Activated CD8-positive, alpha-beta memory T cell treated with anti-CD3 and anti-CD28 coated beads, Interleukin-2, amount 50 U/mL, for 4 hours (primary cell): ENCODE measurements around the gene RRP7A.
"Not testable (repeated sequence)": the region's sequence is repeated elsewhere in the genome, so short reads cannot be mapped to it uniquely, and the experiment has no call there.

Experiments used
- DNase-seq: peaks from one replicate; pipeline ENCODE4 v3.0.0-alpha.2; 2020

RRP7A gene

DNA sequence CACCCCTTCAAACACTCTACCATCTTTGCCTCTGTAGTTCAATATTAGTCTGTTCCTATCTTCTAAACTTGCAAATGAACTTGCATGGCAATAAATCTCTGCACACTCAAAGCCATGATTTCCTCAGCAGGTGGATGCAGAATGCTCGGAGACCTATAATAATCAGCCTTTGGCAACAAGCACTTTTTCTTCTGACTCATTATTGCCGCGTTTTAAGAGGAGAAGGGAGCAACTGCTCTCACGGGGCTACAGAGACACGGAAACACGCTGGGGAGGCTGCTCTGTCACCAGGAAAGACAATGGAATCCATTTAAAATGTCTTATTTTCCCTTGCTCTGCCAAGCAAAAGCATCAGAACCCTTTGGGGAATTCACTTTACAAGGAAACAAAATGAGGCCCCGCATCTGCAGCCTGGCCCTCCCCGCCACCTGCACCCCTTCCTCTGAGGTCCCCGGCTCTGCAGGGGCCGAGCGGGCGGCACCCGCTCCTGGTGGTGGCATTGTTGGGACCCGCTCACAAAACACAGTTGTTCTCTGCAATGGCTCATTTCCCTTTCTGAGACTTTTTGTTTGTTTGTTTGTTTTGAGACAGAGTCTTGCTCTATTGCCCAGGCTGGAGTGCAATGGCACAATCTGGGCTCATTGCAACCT is 15.6 kb upstream of the RRP7A start:
- not testable (repeated sequence) for DNase-seq

DNA sequence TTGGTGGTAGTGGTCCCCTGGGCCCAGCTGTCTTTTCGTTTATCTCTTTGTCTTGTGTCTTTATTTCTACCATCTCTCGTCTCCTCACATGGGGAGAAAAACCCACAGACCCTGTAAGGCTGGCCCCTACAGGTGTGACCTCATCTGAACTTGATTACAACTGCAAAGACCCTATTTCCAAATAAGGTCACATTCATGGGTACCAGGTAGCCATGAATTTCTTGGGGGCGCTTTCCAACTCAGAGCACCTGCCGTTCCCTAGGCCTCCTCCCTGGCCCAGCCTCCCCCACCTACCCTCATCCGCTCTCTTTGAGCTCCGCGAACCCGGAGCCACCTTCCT is 14.0 kb upstream of the RRP7A start:
- DNase-seq, result no peak

DNA sequence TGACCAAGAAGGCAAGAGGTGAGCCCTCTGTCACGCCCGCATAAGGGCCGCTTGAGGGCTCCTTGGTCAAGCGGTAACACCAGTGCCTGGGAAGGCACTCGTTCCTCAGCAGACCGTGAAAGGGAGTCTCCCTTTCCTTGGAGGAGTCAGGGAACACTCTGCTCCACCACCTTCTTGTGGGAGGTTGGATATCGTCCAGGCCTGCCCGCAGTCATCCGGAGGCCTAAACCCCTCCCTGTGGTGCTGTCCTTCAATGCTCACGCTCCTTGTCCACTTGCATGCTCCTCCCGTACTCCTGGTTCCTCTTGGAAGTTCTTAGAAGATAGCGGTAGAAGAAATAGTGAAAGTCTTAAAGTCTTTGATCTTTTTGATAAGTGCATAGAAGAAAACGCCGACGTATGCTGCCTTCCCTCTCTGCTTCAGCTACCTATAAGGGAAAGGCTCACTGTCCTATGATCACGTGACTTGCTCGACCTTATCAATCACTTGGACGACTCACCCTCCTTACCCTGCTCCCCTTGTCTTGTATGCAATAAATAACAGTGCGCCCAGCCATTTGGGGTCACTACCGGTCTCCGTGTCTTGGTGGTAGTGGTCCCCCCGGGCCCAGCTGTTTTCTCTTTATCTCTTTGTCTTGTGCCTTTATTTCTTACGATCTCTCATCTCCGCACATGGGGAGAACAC is 11.9 kb upstream of the RRP7A start:
- DNase-seq, result not testable (repeated sequence)

DNA sequence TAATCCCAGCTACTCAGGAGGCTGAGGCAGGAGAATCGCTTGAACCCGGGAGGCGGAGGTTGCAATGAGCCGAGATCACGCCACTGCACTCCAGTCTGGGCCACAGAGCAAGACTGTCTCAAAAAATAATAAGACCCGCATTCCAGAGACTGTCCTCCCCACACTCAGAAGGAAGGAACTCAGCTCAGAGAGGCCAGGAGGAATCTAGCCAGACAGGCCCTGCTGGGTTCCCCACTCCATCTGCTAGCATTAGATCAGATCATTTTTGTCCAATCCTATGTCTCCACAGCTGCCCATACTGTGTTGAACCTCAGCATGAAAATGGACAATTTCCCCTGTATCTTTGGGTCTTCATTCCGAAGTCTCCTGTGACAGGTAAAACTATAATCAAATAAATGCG is 9.8 kb upstream of the RRP7A start:
- DNase-seq, result not testable (repeated sequence)

DNA sequence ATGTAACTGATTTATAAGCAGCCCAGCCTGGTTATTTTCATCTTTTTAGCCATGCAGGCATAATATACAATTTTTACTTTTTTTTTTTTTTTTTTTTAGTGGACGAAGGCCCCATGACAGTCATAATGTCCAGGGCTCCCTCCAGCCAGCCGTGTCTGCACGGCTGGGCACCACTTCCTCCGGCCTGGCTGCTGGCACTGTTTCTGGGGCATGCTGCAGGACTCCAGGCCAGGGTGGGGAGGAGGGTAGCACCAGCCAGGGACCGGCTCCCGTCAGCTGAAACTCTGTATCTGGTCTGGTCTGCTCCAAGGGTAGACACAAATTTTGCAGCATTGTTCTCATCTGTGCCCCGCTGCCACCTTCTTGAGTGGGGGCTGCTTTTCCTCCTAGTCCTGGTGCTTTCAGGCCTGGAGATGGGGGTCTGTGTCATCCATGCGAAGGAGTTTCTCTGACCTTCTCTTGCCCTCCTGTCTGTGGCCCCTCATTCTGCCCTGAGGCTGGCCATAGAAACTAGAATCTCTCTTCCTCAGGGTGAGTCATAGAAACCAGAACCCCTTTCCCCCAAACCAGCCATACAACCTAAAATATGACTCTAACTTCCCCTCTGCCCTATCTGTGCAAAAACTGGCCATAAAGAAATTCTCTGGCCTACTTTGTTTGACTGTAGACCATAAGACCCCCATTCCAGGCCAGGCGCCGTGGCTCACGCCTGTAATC is 9.2 kb upstream of the RRP7A start:
- DNase-seq, result no peak

DNA sequence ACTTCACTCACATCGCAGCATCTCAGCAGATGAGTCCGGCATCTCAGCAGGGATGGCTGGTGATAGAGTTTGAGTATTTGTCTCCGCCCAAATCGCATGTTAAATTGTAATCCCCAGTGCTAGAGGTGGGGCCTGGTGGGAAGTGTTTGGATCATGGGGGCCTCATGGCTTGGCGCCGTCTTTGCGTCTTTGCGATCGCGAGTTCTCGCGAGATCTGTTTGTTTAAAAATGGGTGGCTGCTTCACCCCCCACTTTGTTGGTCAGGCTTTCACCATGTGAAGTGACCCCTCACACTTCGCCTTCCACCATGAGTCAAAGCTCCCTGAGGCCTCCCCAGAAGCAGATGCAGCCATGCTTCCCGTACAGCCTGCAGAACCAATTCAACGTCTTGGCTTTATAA is 3.0 kb upstream of the RRP7A start:
- no peak for DNase-seq

DNA sequence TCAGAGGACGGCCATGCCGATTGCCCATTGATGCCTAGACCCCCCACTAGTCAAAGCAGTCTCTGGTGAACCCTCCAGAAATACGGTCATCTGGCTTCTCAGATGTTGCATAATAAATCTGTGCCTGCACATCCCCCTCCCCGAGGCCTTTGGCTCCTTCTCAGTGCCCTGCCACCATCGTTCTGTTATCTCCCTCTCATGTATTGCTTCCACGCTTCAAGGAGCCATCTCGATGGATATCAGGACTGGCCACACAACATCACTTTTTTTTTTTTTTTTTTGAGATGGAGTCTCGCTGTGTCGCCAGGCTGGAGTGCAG is 1.6 kb upstream of the RRP7A start:
- no peak for DNase-seq

DNA sequence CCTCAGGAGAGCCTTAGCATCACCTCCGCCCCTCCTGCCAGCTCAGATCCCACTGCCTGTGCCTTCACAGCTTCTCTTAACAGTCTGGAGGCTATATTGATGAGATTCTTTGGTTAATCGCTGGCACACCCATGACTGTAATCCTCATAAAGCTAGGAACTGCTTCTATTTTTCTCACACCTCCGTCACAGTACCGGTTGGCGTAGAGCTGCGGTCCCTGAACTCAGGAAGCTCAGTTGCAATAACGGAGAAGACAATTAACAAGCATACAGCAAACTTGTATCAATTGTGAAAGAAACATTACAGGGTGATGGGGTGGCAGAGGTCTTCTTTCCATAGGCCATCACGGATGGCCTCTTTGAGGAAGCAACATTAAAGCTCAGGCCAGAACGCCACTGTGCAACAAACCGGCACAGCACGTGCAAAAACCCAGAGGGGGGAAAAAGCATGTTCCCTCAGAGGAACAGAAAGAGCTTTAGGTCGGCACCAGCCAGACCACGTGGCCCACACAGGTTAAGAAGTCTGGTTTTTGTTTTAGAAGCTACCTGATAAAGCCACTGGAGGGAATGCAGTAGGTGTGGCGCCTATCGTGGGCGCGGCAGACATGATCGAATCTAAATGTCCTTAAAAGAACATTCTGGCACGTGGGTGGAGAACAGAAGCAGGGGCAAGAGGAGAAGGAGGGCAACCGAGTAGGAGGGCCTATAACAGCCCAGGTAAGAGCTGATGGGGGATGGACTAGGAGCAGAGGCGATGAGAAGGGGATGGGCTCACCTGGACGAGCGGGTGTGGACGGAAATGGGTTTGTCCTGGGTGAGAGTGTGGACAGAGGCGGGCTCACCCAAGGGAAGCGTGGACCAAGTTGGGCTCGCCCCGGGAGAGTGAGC is 715 bp downstream of the RRP7A start:
- not testable (repeated sequence) for DNase-seq

DNA sequence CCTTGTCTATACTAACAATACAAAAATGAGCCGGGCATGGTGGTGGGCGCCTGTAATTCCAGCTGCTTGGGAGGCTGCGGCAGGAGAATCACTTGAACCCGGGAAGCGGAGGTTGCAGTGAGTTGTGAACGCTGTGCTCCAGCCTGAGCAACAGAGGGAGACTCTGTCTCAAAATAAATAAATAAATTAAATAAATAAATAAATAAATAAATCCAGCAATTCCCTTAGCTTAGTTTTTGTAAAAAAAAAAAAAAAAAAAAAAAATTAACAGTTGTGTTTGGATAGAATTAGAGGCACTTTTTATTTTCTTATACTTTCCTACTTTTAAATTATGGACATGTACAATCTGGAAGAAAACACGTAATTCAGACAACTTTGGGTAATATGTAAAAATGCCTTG is 2.5 kb downstream of the RRP7A start:
- not testable (repeated sequence) for DNase-seq

DNA sequence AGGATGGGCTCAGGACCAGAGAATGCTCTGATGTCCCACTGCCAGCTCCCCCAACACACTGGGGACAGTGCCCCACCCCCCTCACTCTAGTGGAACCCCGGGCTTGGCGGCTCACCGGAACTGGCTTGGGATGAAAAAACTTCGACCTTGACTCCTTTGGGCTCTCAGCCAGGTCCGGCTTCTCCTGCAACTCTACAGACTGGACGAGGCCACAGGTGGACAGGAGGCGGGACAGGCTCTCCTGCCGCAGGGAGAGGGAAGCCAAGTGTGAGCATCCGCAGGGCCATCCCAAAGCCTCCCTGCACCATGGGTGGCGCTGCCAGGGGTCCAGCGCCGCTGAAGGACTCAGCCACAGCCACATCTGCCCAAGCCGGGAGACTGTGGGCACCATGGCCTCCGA is 3.7 kb downstream of the RRP7A start:
- no peak for DNase-seq

DNA sequence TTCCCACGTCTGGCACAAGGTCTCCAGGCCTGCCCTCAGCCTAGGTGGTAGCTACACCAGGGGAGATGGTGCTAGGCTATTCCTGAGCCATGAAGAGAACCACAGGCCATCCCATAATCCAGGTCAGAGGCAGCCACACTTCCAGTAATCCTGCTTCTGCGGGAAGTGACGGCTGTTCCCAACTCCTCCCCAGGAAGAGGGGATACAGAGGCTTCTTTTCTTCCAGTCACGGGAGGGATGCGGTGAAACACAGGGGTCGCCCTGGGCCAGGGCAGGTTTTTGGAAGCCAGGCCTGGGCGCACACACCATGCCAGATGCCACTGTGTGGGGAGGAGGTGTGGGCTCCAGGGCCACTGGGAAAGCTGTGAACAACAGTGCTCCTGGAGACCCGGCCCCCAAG is 4.3 kb downstream of the RRP7A start:
- DNase-seq, result not testable (repeated sequence)

DNA sequence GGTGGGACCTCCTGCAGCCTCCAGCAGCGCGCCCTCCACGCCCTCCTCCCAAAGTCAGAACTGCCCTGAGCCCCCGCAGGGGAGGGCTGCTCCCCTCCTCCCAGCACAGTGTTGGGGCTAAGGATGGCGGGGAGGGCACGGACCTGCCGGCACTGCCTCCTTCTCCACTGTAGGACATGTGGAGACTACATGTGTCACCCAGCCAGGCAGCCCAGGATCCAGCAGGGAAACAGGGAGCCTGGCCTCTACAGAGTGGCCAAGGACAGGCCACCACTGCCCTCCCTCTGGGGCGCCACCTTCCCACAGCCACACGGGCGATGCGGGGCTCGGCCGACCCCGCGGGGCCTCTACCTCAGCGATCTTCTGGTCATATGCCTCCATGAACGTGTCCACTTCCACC is 5.3 kb downstream of the RRP7A start:
- not testable (repeated sequence) for DNase-seq

DNA sequence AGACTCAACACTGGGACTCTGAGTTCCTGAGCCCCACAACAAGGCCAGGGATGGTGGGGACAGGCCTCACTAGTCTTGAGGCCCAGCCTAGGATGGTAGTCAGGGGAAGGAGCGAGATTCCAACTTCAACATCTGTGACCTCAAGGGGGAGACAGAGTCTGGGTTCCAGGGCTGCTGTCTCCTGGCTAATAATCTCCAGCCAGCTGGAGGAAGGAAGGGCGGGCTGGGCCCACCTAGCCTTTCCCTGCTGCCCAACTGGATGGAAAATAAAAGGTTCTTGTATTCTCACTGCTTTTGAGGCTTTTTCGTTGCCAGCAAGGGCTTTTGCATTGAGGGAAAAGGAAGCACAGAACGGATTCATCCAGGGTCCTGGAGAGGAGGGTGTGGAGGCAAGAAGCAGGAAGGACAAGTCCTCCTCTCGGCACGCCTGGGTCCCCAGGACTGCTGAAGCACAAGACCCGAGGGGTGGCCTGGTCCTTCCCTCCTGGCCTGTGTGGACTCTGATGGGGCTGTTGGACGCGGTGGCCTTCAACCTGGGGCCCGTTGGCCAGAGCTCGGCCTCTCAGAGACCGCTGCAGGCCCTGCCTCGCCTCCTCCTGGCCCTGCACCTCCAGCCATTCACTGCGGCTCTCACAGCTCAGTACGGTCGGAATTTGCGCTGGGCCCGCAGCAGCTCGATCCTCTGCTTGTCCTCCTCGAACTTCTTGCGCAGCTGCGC is 7.2 kb downstream of the RRP7A start:
- DNase-seq, result not testable (repeated sequence)

DNA sequence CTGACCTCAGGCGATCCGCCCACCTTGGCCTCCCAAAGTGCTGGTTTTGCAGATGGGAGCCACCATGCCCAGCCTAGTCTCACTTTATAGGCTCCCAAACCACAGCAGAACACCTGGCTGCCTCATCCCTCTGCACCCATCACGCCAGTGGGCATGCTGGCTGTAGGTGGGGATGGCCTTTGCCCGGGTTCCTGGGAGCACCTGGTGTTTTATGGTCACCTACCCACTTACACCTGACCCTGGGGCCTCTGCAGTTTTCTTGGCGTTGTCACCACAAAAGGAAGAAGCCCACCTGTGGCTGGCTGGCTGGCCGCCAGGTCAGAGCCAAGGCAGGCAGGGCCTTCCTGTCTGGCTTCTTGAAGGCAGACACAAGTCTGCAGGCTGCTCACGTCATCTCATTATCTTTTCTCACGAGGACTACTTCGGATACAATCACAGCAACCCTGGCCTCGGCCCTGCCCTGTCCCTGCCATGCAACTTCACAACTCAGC is 8.2 kb downstream of the RRP7A start:
- DNase-seq, result no peak

DNA sequence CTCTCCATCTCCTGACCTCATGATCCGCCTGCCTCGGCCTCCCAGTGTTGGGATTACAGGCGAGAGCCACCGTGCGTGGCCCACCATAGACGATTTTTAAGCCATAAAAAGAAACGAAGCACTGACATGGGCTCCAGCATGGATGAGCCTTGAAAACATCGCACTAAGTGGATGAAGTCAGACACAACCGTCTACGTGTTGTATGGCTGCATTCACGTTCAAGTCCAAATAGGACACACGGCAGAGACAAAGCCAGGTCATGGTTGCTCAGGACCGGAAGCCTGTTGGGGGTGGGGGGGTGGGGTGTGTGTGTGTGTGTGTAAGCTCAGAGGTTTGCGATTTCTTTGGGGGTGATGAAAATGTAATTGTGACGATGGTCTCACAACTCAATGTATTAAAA is 10.0 kb downstream of the RRP7A start:
- no peak for DNase-seq

DNA sequence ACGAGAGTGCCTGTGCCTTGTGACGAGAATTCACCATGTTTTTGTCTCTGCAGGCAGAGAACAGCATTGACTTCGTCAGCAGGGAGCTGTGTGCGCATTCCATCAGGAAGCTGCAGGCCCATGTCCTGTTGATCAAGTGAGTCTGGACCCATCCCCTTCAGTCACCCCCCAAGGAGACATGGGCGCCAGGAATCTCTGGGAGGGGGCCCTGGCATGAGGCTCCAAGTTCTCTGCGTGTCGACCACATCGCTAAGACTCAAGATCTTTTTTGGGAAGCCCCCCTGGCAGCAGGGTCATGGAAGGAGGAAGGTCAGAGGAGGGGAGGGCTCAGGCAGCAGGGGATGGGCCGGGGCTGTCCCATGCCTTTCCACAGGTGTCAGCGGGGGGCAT is 10.6 kb downstream of the RRP7A start:
- not testable (repeated sequence) for DNase-seq

DNA sequence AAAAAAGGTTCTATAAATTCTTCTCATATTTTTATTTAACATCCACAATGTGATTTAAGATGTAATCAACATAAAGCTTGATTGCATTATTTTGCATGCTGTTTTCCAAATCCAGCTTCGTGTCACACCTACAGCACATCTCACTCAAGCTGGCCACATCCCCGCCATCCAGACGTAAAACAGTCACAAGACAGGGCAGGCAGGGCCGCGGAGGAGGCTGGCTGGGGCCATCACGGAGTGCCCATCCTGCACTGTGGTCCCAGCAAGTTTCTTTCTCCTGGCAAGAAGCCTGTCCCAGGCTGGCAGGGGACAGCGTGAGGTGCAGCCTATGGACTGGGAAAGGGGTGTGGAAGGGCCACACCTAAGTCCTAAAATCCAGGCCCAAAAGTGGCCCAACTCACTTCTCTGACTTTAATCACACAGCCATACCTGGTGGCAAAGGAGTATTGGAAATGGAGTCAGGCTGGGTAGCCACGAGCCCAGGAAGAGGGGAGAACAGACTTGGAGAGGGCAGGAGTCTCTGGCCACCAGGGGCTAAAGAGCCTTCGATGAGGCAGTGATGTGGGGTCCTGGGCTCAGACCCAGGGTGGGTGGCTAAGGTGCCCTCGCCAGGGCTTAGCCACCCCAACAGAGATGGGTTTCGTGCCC is 11.1 kb downstream of the RRP7A start:
- not testable (repeated sequence) for DNase-seq

DNA sequence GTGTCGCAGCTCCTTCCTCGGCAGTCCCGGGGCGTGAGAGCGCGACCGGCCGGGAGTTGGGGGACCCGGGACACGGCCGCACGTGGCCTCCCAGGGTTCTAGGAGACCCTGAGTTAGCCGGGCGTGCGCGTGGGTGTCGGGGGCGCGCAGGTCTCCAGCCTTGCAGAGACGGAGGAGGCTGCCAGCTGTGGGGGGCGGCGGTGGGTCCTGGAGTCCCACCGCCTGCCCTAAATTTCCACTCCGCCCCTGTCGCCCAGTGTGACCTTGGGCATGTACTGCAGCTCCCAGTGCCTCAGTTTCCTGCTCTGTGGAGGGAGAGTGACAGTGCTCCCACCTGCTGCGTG is 18.8 kb downstream of the RRP7A start:
- DNase-seq, result no peak

DNA sequence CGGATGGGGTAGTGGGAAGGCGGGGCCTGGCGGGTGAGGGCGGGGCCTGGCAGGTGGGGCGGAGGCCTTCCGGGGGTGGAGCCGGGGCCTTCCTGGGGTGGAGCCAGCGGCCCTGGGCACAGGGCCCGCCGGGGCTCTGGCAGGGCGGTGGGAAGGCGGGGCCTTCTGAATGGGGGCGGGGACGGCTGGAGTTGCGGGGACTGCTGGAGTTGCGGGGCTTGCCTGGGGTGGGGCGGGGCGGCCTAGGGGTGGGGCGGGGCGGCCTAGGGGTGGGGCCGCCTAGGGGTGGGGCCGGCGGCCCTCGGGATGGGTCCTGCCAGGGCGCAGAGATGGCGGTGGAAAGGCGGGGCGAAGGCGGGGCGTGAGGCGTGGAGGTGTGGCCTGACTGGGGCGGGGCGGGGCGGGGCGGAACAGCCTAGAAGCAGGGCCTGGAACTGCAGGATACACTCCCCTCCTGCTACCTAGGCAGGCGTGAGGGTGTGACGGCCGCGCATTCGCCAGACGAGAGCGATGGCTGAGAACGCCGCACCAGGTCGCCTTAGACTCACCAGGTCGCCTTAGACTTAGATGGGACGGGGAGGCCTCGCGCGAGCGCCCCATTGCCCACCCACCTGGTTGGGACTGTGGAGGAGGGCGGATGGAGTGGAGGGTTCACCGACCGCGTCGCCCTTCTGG is 19.3 kb downstream of the RRP7A start:
- peak; percentile 77 for DNase-seq

DNA sequence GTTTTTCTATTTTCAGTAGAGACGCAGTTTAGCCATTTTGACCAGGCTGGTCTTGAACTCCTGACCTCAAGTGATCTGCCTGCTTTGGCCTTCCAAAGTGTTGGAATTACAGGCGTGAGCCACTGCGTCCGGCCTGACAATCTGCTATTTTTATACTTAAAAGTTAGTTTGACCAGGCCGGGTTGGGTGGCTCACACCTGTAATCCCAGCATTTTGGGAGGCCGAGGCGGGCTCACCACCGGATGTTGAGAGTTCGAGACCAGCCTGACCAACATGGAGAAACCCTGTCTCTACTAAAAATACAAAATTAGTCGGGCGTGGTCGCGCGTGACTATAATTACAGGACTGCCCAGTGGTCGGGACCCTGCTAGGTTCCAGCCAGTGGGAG is 19.8 kb downstream of the RRP7A start:
- DNase-seq, result not testable (repeated sequence)

DNA sequence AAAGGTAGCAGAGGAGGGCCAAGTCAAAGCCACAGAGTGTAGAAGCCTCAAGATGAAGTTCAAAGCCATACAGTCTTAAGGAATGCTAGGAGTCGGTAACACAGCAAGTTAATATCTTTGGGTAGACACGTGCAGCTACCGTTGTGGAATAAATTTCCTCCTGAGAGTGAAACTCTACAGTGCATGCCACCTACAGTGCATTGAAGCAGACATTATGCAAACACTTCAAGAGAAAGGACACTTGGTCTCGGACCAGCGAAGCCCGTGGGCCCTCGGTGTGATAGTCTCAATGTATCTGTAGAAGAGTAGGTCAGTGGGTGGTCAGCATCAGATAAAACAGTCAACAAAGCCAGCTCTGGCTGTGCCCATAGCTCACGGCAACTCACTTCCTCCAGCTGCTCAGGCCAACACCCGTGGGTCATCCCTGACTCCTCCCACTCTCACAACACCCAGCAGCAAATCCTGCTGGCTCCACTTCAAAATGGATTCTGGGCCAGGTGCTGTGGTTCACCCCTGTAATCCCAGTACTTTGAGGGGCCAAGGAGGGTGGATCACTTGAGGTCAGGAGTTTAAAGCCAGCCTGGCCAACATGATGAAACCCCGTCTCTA is 24.0 kb downstream of the RRP7A start:
- DNase-seq, result not testable (repeated sequence)
